ENCODE data around the gene ADORA3.

DNA sequence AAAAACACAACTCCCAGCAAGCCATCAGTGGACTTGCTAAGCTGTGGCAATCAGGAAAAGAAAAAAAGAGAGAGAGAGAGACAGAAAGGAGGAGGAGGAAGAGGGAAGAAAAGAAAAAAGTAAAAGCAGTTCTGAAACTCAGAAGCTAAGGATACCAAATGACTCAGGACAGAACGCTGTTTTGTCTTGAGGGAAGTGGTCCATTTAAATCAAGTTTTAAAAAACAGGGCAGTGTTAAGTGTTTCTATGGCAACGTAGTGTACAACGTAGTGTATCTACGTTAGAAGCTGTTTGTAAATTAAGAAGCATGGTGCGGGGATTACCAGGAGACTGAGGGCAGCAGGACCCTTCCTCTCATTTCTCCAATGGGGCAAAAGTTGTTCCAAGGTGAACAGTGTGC is 5.8 kb downstream of the ADORA3 start:
- TF ChIP-seq SUZ12 (IDR thresholded peaks at IDR 0.05; ENCODE audit: extremely low read depth, insufficient read depth, insufficient read length): no peak
- TF ChIP-seq YY1 (IDR thresholded peaks at IDR 0.05; ENCODE audit: insufficient read depth, insufficient read length): no peak

Measured in NT2/D1 (cell line).